Amygdala (tissue), 56 donors: ENCODE data around the gene SDCBP2.
A peak's percentile ranks its signal among the peaks of the same experiment; 100 is the strongest.

Experiments used
- DNase-seq, 56 donors: peaks; one replicate each; lab custom pipeline; 2025; lab: John Stamatoyannopoulos, UW

Gene SDCBP2

DNA sequence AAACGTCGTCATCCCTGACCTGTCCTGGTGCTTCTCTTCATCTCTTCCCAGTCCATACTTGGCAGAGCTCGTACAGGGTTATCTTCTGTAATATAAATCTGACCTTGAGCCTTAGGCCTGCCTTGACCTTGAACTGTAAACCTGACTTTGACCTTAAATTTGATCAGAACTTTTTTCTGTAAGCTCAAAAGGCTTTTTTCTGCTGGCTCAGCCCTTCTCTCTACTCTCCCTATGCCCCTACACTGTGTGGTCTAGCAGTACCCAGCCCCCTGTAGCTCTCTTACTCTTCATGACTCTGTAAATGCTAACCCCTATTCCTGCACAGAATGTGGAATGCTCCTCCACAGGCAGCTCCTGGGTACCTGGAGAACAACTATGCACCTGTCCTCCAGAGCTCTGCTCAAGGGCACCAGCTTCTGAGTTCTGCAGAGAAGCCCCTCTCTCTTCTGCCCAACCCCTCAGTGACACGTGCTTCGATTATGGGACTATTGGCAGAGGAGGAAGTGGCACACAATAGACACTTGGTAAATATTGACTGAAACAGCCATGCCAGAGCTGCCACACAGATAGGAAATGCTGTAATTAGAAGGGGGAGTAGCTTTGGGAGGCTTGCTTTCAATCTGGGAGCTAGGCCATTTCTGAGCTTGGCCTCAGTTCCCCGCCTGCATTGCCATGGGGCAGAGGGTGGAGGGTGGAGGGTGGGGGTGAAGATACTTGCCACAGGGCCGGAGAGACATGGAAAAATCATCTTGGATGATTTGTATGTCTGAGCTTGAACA is 47.5 kb downstream of the SDCBP2 start:
- DNase-seq, result peak in 5 of 56 donors; percentile 19 to 49 (median 24)

DNA sequence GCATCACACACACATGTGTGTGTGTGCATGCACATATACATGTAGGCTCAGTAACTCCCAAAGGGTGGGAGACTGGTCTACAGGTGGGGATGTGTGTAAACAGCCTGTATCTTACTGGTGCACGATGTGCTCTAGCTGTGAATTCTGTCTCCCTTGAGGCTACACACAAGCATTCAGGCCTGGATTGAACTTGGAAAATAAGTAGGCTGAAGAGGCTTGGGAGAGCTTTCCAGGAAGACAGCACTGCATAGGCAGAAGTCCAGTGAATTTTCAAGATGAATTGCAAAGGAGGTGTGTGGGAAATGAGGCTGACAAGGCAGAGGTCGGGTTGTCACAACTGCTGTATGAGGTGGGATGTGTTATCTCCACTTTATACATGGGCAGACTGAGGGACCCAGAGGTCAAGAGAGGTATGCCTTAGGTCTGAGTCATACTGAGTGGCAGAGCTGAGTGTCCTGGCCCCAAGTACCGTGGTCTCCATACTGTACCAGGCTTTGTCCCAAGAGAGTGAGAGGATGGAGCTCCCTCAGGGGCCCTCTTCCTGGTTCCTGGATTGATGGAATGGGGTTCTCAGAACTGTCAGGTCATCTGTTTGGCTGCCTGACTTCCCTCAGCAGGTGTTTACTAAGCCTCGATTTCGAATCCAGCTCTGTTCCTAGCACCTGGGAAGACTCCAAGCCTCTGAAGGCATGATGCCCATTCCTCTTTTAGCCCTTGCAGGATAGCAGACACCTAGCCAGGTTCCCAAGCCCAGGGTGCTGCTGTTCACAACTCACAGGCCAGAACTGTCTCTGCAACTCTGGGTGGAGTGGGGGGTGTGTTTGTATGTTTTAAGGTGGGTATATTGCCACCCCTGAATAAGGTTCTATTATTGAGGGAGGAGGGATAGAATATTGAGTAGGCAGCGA is 48.5 kb downstream of the SDCBP2 start:
- no peak for DNase-seq

DNA sequence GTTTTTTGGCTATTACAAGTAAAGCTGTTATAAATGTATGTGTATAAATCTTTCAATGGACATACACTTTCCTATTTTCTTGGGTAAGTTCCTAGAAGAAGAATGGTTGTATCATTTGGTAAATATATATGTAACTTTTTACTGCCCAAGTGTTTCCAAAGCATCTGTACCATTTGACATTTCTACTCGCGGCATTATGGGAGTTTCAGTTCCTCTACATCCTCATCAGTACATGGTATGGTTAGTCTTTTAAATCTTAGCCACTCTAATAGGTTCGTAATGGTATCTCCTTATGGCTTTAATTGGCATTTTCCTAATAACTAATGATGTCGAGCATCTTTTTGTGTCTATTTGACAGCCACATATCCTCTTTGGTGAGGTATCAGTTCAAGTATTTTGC is 49.9 kb downstream of the SDCBP2 start:
- DNase-seq, result no peak

DNA sequence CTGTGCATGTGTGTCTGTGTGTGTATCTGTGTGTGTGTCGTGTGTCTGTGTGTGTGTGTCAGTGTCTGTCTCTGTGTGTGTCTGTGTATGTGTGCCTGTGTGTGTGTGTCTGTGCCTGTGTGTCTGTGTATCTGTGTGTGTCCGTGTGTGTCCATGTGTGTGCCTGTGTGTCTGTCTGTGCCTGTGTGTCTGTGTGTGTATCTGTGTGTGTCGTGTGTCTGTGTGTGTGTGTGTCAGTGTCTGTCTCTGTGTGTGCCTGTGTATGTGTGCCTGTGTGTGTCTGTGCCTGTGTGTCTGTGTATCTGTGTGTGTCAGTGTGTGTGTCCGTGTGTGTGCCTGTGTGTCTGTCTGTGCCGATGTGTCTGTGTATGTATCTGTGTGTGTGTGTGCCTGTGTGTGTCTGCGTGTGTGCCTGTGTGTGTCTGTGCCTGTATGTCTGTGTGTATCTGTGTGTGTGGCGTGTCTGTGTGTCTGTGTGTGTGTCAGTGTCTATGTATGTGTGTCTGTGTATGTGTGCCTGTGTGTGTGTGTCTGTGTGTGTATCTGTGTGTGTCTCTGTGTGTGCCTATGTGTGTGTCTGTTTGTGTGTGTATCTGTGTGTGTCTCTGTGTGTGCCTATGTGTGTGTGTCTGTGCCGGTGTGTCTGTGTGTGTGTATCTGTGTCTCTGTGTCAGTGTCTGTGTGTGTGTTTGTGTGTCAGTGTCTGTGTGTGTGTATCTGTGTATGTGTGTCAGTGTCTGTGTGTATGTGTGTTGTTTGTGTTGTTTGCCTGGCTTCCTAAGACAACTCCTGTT is 51.2 kb downstream of the SDCBP2 start:
- DNase-seq, result no peak

DNA sequence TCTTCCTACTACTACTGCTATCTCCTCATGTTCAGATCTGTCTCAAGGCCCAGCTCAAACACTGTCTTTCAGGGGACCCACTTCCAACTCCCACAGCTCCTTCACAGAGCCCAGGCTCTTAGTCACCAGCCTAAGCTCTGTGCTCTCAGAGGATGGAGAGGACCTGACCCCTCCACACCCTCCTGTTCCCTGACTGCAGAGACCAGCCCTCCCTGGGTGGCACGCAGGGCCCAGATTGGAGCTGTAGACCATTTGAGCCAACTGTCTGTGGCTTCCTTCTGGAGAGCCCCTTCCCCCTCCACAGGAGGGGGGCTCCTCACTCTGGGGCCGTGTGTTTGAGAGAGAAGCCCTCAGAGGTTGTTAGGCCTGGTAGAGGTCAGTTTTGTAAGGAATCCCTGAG is 53.0 kb downstream of the SDCBP2 start:
- no peak for DNase-seq

DNA sequence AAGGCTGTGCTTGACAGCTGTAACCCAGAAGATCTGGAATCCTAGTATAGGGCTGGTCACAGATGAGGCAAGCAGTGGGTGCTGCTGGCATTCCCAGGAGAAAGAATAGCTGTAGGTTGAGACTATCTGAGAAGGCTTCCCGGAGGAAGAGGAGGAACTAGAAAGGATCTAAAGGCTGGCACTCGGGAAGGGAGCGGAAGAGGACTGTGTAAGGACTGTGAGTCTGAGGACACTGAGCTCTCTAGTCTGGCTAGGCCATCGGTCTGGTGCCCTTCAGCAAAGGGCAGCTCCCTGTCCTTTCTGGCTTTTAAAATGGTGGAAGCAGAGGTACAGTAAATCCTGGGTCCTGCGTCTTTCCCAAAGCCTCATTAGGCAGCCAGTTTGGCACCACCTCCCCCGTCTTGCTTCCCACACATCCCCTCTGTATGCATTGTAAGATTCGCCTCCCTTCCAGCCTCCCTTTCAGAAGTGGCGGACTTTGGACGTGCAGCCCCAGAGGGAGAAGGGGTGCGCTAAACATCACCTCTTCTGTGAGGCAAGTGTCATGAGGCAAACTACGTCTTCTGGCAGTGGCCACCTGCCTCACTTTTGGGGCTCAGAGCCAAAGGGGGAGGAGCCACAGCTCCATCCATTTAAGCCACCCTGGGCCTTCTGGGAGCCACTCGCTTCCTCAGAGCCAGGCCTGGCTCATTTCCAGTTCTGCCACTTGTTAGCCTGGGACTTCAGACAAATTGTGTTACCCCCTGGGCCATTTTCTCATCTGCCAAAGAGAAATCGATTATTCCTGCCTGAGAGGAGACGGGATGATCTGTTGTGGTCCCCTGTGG is 54.2 kb downstream of the SDCBP2 start:
- DNase-seq, result peak in 23 of 56 donors; percentile 15 to 69 (median 50)

DNA sequence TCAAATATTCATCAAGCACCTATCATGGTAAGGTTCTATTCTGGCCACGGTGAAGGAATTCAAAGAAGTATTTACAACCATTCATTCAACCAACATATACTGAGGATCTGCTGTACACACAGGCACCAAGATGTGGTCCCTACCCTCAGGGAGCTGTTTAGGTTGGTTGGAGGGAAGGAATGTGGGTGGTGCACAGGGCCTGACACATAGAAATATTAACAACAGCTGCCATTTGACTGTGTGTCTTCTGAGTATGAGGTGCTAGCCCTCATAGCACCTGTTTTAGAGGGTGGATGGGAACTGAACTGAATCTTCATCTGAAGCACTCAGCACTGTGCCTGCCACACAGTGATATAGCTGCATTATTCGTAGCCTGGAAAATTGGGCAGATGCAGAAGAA is 55.6 kb downstream of the SDCBP2 start:
- no peak for DNase-seq

DNA sequence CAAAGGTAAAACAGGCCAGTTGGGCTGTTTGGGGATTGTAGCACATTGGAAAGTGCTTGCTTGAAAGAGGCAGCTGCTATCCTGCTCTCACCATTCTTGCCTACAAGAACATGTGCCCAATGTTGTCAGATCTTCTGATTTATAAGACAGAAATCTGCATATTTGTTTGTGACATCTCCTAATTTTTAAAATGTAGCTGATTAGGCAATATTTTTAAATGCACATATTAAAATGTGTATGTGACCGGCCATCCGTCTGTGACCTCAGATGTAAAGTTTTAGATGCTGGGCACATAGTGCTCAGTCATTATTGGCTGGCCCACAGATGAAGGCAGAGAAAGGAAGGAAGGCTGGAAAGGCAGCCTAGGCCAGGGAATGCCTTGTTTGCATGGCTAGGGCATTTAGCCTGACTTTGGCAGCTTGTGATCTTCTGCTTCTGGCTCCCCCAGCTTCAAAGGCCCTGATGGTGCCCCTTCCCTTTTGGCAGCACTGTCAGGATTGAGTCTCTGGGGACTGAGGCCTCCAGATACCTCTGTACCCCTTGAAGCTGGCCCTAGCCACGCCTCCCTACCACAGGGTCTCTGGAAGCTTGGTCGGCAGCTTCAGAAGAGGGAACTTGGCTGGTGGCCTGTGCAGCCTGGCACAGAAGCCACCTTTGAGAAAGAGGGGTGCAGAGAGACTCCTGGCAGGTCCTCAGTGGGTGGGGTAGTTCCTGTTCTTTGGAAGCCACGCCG is 56.4 kb downstream of the SDCBP2 start:
- peak in 16 of 56 donors; percentile 19 to 75 (median 54) for DNase-seq

DNA sequence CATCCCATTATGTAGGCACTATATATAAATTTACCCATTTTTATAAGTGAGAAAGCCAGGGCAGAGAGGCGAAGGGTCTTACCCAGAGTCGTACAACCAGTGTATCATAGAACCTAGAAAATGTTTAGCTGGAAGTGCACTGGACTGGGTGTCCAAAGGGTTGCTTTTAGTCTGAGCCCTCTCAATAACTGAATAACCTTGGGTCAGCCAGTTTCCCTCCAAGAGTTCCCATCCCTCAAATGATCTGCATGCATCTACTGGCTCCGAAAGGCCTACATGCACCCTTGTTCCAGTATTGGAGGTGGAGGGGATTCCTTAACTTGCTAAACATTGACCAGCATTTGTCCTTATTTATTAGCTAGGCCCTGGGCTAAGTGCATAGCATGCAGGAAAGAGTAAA is 59.1 kb downstream of the SDCBP2 start:
- no peak for DNase-seq

DNA sequence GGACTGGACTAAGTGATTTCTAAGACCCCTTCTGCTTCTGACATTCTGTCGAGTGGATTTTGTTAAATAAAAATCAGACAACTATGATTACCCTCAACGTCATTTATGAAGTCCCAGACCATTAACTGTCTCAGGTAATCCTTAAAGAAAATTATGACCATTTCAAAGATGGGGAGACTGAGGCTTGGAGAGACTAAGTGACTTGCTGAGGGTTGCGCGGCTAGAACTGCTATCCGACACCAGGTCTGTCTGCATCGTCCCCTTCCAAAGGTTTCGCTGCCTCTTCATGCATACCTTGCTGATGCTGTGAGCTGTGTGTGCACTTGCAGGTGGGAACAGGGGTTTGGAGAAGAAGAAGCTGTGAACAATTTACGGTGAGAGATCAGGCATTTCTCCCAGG is 59.7 kb downstream of the SDCBP2 start:
- DNase-seq, result no peak

DNA sequence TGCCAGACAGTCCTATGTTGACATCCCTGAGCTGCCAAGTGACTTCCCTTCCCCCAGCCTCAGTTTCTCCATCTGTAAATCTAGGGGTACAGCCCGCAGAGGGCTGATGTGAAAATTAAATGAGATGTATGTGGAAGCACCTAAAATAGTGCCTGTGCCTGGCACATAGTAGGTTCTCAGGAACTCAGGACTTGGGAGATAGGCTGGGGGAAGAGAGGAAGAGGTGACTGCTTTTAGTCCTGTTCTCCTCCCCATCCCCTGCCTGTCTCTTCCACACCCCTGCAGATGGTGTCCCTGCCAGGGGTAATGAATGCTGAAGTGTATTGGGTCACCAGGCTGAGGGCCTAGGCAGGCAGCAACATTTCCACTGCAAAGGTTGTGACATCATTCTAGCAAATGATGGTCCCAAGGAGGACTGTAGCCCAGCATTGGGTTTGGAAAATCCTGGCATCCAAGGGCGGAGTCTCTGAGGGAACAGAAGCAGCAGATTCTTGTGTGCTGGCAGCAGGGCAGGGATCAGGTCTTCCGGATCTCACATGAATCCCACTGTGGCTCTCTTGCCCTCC is 61.0 kb downstream of the SDCBP2 start:
- DNase-seq, result peak in 1 of 56 donors; percentile 21

DNA sequence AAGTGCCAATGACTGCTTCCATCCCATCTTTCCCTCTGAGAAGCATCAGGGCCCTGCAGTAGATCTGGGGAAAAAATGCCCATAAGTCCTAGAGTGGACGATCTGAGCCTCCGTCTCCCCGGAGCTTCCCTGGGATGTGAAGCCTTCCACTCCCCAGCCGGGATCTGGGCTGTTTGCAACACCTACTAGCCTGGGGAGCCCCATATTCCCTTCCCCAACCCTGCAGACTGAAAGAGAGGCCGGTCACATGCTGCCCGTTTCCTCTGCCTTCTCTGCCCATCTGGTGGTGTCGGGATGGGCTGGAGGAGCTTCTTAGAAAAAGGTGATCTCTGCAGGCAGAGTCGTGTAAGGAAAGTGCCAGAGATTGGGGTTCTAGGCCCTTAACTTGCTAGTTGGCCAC is 61.8 kb downstream of the SDCBP2 start:
- peak in 4 of 56 donors; percentile 7 to 33 (median 18) for DNase-seq

DNA sequence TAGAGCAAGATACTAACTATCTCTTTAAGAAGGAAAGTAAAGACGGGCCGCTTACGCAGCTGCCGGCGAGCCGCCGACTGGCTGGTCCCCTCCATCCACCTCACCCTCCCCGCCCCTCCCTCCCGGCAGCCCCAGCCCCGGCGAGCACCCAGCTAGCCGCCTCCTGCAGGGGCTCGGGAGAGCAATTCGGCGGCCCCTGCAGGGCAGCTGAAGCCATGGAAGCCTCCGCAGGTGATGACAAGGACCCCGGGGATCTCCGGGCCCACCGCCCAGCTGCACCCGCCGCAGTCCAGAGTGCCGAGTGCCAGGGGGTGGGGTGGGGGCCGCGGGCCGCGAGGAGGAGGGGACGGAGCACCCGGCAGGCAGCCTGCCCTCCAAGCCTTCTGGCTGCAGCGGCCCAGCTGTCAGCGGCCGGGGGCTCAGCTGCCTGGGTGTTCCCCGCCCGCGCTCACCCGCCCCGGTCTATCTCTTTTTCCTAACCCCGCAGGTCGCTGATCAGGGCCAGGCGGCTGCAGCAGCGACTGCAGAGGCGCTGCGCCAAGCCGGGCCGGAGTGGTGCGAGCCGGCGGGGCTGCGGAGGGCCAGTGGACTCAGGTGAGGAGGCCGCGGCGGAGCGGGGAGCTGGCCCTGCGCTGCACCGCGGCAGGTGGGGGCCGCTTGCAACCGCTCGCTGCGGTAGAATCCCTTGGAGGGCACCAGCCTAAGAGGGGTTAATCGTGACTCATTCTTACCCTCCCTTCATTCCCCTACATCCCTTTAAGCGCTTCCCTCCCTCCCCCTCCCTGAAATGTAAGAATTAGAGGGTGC is 62.6 kb downstream of the SDCBP2 start, which contains the start of gene SNPH:
Gene SNPH, plus strand, starts transcription at position 128 of the 807 bp plus-strand sequence. CDS start 29,946 bp downstream, outside the sequence.
- DNase-seq, result peak in 43 of 56 donors; percentile 23 to 85 (median 61)

DNA sequence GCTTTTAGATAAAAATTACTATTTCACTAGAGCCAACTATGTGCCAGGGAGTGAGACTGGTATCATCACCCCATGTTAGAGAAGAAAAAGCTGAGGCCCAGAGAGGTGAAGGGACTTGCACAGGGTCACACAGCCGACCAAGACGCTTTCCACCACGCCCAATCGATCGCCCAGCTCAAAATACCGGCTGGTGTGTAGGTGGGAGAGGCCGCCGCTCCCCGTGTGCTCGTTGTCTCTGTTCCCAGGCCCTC is 63.1 kb downstream of the SDCBP2 start:
- no peak for DNase-seq

DNA sequence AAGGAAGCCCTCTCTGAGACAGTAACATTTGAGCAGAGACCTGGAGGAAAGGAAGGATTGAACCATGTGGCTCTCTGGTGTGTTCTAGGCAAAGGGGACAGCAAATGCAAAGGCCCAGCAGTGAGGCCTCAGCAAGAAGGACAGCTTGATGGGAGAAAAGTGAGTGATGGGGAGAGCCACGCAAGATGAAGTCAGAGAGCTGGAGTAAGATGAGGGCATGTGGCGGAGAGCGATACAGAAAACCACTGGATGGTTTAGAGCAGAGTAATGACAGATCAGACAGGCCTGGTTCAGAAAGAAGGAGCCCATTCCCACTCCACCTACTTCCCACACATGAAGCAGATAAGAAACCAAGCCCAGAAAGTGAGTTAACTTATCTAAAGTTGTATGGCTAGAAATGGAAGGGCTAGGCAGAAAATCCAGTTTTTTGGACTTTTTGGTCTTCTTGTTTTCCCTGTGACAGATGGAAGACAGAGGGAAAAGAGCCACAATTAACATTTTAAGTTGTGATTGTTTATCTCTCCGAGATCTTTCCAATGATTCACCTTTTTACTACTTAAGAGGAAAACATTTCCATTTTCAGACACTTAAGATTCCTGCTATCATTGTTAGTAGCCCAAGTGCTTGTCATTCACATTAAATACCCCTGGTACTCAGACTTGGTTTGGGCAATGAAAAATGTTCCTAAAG is 63.6 kb downstream of the SDCBP2 start:
- DNase-seq, result no peak

DNA sequence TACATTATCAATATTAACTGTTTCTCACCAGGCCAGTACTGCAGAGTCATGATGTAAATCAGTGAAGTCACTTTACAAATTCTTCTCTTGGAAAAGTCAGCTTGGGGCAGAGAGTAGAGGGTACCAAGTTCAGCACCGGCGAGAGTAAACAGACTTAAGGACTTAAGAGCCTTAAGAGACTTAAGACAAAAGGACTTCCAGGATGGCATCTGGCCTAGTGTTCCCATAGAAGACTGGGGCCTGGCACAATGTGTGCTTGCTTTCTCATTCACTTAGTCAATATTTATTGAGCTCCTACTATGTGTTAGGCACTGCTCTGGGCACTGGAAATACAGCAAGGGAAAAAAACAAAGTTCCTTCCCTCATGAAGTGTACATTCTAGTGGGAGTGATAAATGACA is 64.2 kb downstream of the SDCBP2 start:
- DNase-seq, result no peak

DNA sequence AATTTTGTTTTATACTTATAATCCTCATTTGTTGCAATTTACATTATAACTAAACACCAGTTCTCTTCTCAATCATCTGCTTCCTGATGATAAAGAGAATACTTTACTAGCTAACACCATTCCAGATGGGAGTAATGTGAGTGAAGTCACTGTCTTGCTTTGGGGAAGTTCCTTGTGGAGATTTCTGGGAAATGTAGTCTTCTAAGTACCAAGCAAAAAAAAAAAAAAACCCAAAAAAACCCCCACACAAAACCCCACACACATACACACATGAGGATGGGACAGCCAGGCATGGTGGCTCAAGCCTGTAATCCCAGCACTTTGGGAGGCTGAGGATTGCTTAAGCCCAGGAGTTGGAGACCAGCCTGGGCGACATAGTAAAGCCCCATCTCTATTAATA is 65.1 kb downstream of the SDCBP2 start:
- no peak for DNase-seq
